ENCODE data around the gene HBG2. TPM values are rescaled to one million over a fixed set of nuclear protein-coding genes. Genes with fewer than 3 reads are reported as not detected.

HBG2 gene
- total RNA-seq, 1 experiment from 2014 or later = 8.7 TPM

DNA sequence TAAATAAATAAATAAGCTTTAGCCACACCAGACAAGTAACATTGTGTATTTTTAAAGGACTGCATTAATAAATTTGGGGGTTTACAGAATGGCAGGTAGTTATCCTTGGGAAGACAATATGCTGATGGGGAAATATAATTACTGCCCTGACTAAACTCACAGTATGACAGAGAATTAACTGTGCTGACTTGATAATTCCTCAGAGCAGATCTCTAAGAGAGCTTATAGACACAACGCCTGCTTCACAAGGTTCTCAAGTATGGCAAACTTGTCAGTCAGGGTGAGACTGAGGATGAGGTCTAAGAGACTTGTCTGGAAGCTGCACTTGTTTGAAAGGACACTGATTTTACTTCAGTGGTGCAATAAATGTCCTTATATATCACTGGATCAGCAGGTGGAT, 43.9 kb upstream of the HBG2 start:
- ATAC-seq = no peak
- Mint-ChIP-seq H3K4me3 (no peak overlapping the region), H3K27ac (no peak overlapping the region), H3K36me3 (no peaks in the 10 kb centered on the region), H3K9me3 (peaks cover under 1% of the 10 kb centered on the region; the same call in 1 of the 2 replicates), H3K4me1 (no peaks in the 10 kb centered on the region), H3K27me3 (ENCODE audit: low read depth) (no peaks in the 10 kb centered on the region)
- ChIA-PET POLR2A (no interaction called here), CTCF (no interaction called here)
- no peak for DNase-seq (ENCODE audit: low spot score)
- no peak for TF ChIP-seq TCF7 (CRISPR knock-in tag; IDR thresholded peaks at IDR 0.05; ENCODE audit: low read depth)
- TF ChIP-seq ESRRA (CRISPR knock-in tag; IDR thresholded peaks at IDR 0.05; ENCODE audit: borderline replicate concordance) = no peak
- TF ChIP-seq ETV6 (CRISPR knock-in tag; IDR thresholded peaks at IDR 0.05) = no peak
- TF ChIP-seq NR3C1 (CRISPR knock-in tag; conservative IDR thresholded peaks at IDR 0.05; ENCODE audit: low read depth) = no peak
- TF ChIP-seq, protein P1, sequence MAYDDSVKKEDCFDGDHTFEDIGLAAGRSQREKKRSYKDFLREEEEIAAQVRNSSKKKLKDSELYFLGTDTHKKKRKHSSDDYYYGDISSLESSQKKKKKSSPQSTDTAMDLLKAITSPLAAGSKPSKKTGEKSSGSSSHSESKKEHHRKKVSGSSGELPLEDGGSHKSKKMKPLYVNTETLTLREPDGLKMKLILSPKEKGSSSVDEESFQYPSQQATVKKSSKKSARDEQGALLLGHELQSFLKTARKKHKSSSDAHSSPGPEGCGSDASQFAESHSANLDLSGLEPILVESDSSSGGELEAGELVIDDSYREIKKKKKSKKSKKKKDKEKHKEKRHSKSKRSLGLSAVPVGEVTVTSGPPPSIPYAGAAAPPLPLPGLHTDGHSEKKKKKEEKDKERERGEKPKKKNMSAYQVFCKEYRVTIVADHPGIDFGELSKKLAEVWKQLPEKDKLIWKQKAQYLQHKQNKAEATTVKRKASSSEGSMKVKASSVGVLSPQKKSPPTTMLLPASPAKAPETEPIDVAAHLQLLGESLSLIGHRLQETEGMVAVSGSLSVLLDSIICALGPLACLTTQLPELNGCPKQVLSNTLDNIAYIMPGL (CRISPR knock-in tag; IDR thresholded peaks at IDR 0.05) = no peak
- TF ChIP-seq FOXP1 (CRISPR knock-in tag; IDR thresholded peaks at IDR 0.05; ENCODE audit: borderline replicate concordance) = no peak
- no peak for TF ChIP-seq PRRX2 (CRISPR knock-in tag; IDR thresholded peaks at IDR 0.05)
- TF ChIP-seq OVOL2 (CRISPR knock-in tag; IDR thresholded peaks at IDR 0.05; ENCODE audit: borderline replicate concordance) = no peak
- TF ChIP-seq, protein P2, sequence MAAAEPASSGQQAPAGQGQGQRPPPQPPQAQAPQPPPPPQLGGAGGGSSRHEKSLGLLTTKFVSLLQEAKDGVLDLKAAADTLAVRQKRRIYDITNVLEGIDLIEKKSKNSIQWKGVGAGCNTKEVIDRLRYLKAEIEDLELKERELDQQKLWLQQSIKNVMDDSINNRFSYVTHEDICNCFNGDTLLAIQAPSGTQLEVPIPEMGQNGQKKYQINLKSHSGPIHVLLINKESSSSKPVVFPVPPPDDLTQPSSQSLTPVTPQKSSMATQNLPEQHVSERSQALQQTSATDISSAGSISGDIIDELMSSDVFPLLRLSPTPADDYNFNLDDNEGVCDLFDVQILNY (CRISPR knock-in tag; IDR thresholded peaks at IDR 0.05) = no peak
- no peak for TF ChIP-seq NFATC4 (CRISPR knock-in tag; IDR thresholded peaks at IDR 0.05)
- TF ChIP-seq ZNF317 (CRISPR knock-in tag; IDR thresholded peaks at IDR 0.05; ENCODE audit: borderline replicate concordance, low read depth) = no peak
- TF ChIP-seq, protein P3, sequence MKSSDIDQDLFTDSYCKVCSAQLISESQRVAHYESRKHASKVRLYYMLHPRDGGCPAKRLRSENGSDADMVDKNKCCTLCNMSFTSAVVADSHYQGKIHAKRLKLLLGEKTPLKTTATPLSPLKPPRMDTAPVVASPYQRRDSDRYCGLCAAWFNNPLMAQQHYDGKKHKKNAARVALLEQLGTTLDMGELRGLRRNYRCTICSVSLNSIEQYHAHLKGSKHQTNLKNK (CRISPR knock-in tag; IDR thresholded peaks at IDR 0.05) = no peak
- TF ChIP-seq MXD4 (CRISPR knock-in tag; IDR thresholded peaks at IDR 0.05; ENCODE audit: borderline replicate concordance) = no peak
- TF ChIP-seq, protein P4, sequence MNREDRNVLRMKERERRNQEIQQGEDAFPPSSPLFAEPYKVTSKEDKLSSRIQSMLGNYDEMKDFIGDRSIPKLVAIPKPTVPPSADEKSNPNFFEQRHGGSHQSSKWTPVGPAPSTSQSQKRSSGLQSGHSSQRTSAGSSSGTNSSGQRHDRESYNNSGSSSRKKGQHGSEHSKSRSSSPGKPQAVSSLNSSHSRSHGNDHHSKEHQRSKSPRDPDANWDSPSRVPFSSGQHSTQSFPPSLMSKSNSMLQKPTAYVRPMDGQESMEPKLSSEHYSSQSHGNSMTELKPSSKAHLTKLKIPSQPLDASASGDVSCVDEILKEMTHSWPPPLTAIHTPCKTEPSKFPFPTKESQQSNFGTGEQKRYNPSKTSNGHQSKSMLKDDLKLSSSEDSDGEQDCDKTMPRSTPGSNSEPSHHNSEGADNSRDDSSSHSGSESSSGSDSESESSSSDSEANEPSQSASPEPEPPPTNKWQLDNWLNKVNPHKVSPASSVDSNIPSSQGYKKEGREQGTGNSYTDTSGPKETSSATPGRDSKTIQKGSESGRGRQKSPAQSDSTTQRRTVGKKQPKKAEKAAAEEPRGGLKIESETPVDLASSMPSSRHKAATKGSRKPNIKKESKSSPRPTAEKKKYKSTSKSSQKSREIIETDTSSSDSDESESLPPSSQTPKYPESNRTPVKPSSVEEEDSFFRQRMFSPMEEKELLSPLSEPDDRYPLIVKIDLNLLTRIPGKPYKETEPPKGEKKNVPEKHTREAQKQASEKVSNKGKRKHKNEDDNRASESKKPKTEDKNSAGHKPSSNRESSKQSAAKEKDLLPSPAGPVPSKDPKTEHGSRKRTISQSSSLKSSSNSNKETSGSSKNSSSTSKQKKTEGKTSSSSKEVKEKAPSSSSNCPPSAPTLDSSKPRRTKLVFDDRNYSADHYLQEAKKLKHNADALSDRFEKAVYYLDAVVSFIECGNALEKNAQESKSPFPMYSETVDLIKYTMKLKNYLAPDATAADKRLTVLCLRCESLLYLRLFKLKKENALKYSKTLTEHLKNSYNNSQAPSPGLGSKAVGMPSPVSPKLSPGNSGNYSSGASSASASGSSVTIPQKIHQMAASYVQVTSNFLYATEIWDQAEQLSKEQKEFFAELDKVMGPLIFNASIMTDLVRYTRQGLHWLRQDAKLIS (CRISPR knock-in tag; IDR thresholded peaks at IDR 0.05; ENCODE audit: borderline replicate concordance) = no peak
- TF ChIP-seq, protein P5, sequence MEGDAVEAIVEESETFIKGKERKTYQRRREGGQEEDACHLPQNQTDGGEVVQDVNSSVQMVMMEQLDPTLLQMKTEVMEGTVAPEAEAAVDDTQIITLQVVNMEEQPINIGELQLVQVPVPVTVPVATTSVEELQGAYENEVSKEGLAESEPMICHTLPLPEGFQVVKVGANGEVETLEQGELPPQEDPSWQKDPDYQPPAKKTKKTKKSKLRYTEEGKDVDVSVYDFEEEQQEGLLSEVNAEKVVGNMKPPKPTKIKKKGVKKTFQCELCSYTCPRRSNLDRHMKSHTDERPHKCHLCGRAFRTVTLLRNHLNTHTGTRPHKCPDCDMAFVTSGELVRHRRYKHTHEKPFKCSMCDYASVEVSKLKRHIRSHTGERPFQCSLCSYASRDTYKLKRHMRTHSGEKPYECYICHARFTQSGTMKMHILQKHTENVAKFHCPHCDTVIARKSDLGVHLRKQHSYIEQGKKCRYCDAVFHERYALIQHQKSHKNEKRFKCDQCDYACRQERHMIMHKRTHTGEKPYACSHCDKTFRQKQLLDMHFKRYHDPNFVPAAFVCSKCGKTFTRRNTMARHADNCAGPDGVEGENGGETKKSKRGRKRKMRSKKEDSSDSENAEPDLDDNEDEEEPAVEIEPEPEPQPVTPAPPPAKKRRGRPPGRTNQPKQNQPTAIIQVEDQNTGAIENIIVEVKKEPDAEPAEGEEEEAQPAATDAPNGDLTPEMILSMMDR (IDR thresholded peaks at IDR 0.05) = no peak

DNA sequence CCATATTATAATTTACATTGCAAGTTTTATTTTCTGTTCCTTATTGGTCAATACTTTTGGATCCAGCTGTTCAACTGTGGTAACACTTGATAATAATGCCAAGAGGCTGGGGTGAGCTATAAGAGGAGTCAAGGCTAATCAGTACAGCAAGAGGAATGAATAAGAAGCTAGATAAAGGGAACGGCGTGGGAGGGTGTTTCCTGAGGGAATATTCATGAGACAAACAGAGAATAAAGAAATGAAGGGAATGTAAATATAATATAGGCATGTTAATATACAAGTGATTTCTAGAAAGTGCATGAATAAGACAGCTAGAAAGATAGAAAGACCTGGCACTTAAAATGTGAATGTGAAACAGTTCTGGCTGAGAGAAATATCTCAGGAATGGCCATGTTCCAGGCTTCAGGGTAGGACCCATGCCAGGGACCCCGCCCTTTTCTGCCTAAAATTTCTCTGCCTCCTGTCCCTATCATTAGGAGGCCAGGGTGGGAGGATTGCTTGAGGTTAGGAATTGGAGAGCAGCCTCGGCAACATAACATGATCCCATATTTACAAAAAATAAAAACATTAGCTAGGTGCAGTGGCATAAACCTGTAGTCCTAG, 43.2 kb upstream of the HBG2 start:
- POLR2A ChIA-PET = no interaction called here
- ATAC-seq (no peak), DNase-seq (ENCODE audit: low spot score) (no peak)
- H3K27ac Mint-ChIP-seq = no peak overlapping the region
- no peaks in the 10 kb centered on the region for H3K27me3 Mint-ChIP-seq (ENCODE audit: low read depth)
- no peaks in the 10 kb centered on the region for H3K36me3 Mint-ChIP-seq
- peaks cover 5% of the 10 kb centered on the region for H3K9me3 Mint-ChIP-seq
- no peaks in the 10 kb centered on the region for H3K4me1 Mint-ChIP-seq
- H3K4me3 Mint-ChIP-seq = no peak overlapping the region
- CTCF ChIA-PET = no interaction called here
- TF ChIP-seq, protein P6, sequence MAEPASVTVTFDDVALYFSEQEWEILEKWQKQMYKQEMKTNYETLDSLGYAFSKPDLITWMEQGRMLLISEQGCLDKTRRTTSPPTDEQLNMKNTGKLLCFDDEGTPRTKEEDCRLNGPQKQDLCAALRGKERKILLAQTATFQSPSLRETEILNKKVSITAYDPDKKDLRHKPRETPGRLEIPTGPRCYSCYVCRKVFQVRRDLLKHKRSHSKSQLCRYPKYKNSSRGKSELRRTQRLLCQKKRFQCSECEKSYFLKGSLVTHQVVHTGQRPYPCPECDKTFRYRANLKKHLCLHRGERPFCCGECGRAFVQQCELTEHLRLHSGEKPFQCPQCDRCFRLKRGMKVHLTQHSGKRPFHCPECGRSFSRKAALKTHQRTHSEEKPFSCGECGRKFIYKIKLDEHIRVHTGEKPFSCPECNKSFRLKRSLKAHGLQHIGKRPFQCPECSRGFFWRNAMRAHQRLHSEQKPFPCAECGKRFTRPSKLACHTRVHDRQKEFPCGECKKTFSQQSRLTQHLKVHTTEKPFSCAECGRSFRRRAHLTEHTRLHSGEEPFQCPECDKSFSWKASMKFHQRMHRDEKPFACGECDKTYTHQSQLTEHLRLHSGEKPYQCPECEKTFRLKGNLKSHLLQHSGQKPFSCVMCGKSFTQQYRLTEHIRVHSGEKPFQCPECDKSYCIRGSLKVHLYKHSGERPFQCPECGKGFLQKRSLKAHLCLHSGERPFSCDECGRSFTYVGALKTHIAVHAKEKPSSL (CRISPR knock-in tag; conservative IDR thresholded peaks at IDR 0.05) = no peak
- TF ChIP-seq NFE2L1 (CRISPR knock-in tag; IDR thresholded peaks at IDR 0.05) (no peak), ESRRA (CRISPR knock-in tag; IDR thresholded peaks at IDR 0.05; ENCODE audit: borderline replicate concordance) (no peak), CREB1 (CRISPR knock-in tag; IDR thresholded peaks at IDR 0.05) (no peak), ZNF317 (CRISPR knock-in tag; IDR thresholded peaks at IDR 0.05; ENCODE audit: borderline replicate concordance, low read depth) (no peak)
- TF ChIP-seq, protein P7, sequence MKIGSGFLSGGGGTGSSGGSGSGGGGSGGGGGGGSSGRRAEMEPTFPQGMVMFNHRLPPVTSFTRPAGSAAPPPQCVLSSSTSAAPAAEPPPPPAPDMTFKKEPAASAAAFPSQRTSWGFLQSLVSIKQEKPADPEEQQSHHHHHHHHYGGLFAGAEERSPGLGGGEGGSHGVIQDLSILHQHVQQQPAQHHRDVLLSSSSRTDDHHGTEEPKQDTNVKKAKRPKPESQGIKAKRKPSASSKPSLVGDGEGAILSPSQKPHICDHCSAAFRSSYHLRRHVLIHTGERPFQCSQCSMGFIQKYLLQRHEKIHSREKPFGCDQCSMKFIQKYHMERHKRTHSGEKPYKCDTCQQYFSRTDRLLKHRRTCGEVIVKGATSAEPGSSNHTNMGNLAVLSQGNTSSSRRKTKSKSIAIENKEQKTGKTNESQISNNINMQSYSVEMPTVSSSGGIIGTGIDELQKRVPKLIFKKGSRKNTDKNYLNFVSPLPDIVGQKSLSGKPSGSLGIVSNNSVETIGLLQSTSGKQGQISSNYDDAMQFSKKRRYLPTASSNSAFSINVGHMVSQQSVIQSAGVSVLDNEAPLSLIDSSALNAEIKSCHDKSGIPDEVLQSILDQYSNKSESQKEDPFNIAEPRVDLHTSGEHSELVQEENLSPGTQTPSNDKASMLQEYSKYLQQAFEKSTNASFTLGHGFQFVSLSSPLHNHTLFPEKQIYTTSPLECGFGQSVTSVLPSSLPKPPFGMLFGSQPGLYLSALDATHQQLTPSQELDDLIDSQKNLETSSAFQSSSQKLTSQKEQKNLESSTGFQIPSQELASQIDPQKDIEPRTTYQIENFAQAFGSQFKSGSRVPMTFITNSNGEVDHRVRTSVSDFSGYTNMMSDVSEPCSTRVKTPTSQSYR (CRISPR knock-in tag; IDR thresholded peaks at IDR 0.05) = no peak
- TF ChIP-seq, protein P8, sequence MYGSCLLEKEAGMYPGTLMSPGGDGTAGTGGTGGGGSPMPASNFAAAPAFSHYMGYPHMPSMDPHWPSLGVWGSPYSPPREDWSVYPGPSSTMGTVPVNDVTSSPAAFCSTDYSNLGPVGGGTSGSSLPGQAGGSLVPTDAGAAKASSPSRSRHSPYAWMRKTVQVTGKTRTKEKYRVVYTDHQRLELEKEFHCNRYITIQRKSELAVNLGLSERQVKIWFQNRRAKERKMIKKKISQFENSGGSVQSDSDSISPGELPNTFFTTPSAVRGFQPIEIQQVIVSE (CRISPR knock-in tag; IDR thresholded peaks at IDR 0.05; ENCODE audit: borderline replicate concordance) = no peak
